Tibial nerve (tissue), 4 donors: ENCODE data around the gene ARID1B. TPM values are rescaled to one million over a fixed set of nuclear protein-coding genes. Genes with fewer than 3 reads are reported as not detected.

ENCODE experiments used
- DNase-seq, 2 donors: peaks; one replicate each; pipeline ENCODE4 v3.0.0-alpha.2; 2019; ENCODE audit warnings: low spot score in 2 of 2
- H3K27ac ChIP-seq, 4 donors: fragments of 200-600 bp; sonication (generic) in 3 of 4; one replicate each; pipeline ENCODE4 v1.5.1; 2017 to 2019; ENCODE audit warnings: mild to moderate bottlenecking in 1 of 4
- H3K27me3 ChIP-seq, 2 donors: fragments of 200-600 bp; sonication (generic) in 1 of 2; one replicate each; pipeline versions ENCODE4 v1.5.1 to v1.6.0; 2017 to 2019
- H3K36me3 ChIP-seq, 3 donors: fragments of 200-600 bp; sonication (generic); one replicate each; pipeline ENCODE4 v1.5.1; 2018 to 2019
- H3K4me1 ChIP-seq, 4 donors: fragments of 200-600 bp; sonication (generic) in 3 of 4; one replicate each; pipeline ENCODE4 v1.5.1; 2017 to 2019
- H3K4me3 ChIP-seq, 4 donors: fragments of 200-600 bp; sonication (generic) in 3 of 4; one replicate each; pipeline ENCODE4 v1.5.1; 2017 to 2019; ENCODE audit warnings: mild to moderate bottlenecking in 1 of 4, moderate library complexity in 1 of 4
- H3K9me3 ChIP-seq, 4 donors: fragments of 200-600 bp; sonication (generic) in 3 of 4; one replicate each; pipeline ENCODE4 v1.5.1; 2017 to 2019
- EP300 ChIP-seq, 2 donors: sonication (generic); formaldehyde crosslinking; IDR thresholded peaks; one replicate each; pipeline ENCODE4 v1.6.1; 2017; ENCODE audit warnings: antibody characterized with exemption in 2 of 2, mild to moderate bottlenecking in 1 of 2
- POLR2A ChIP-seq, 2 donors: fragments of 450-650 bp; IDR thresholded peaks; one replicate each; pipeline ENCODE4 v1.6.1; 2017; ENCODE audit warnings: antibody characterized with exemption in 2 of 2, mild to moderate bottlenecking in 2 of 2, moderate library complexity in 2 of 2
- WGBS, 2 donors: methylation state at CpG; one replicate each; pipeline ENCODE4 v1.1.5; 2018; 5-methylcytosine and 5-hydroxymethylcytosine counted together
- total RNA-seq, 4 donors: library from RNA; depleted of rRNA; stranded (reverse); fragments of >200 nt; gene quantifications; one replicate each; pipeline ENCODE4 v1.1.0, GENCODE V29; 2016
- TF ChIP-seq, protein P1 (sequence below), 5 experiments: fragments of 200-600 bp in 3 of 5; fragments of 450-650 bp in 2 of 5; sonication (generic) in 3 of 5; IDR thresholded peaks; one replicate each; pipeline ENCODE4 v1.5.1; 2016 to 2019; ENCODE audit warnings: antibody characterized with exemption in 5 of 5, mild to moderate bottlenecking in 3 of 5, moderate library complexity in 2 of 5

Gene ARID1B
- total RNA-seq, 4 donors from 2014 or later = 91.5 to 123 (median 110) TPM

- Histone ChIP-seq H3K36me3 (peaks cover 0 to 5% (median 0%) of the 10 kb centered on the region in 3 donors), H3K27me3 (no peaks in the 10 kb centered on the region), H3K27ac (no peak overlapping the region), H3K4me3 (no peak overlapping the region), H3K4me1 (peaks cover 0 to 36% (median 0%) of the 10 kb centered on the region in 4 donors), H3K9me3 (no peaks in the 10 kb centered on the region)
- DNase-seq = no peak
- TF ChIP-seq, protein P1, sequence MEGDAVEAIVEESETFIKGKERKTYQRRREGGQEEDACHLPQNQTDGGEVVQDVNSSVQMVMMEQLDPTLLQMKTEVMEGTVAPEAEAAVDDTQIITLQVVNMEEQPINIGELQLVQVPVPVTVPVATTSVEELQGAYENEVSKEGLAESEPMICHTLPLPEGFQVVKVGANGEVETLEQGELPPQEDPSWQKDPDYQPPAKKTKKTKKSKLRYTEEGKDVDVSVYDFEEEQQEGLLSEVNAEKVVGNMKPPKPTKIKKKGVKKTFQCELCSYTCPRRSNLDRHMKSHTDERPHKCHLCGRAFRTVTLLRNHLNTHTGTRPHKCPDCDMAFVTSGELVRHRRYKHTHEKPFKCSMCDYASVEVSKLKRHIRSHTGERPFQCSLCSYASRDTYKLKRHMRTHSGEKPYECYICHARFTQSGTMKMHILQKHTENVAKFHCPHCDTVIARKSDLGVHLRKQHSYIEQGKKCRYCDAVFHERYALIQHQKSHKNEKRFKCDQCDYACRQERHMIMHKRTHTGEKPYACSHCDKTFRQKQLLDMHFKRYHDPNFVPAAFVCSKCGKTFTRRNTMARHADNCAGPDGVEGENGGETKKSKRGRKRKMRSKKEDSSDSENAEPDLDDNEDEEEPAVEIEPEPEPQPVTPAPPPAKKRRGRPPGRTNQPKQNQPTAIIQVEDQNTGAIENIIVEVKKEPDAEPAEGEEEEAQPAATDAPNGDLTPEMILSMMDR (IDR thresholded peaks at IDR 0.05) = no peak
- no peak for TF ChIP-seq POLR2A (IDR thresholded peaks at IDR 0.05)
- TF ChIP-seq EP300 (IDR thresholded peaks at IDR 0.05) = no peak
- WGBS, 2 donors = 91 to 94% methylated on average over 8 of the region's 8 CpGs
These were observed 122.5 kb downstream of the ARID1B start for GRCh38 chr6:156899532-156900135.

- no peak for DNase-seq
- Histone ChIP-seq H3K36me3 (peaks cover 0 to 5% (median 0%) of the 10 kb centered on the region in 3 donors), H3K9me3 (no peaks in the 10 kb centered on the region), H3K27me3 (no peaks in the 10 kb centered on the region), H3K27ac (no peak overlapping the region), H3K4me1 (peaks cover 0 to 30% (median 0%) of the 10 kb centered on the region in 4 donors), H3K4me3 (no peak overlapping the region)
- TF ChIP-seq POLR2A (IDR thresholded peaks at IDR 0.05) (no peak), EP300 (IDR thresholded peaks at IDR 0.05) (no peak)
- TF ChIP-seq, protein P1 (IDR thresholded peaks at IDR 0.05) = no peak
These were observed 123.1 kb downstream of the ARID1B start for GRCh38 chr6:156900292-156900691.

- Histone ChIP-seq H3K9me3 (no peaks in the 10 kb centered on the region), H3K4me3 (no peak overlapping the region), H3K27ac (no peak overlapping the region), H3K4me1 (peaks cover 0 to 29% (median 0%) of the 10 kb centered on the region in 4 donors), H3K36me3 (peaks cover 0 to 5% (median 0%) of the 10 kb centered on the region in 3 donors), H3K27me3 (no peaks in the 10 kb centered on the region)
- DNase-seq = no peak
- WGBS, 2 donors = 84 to 86% methylated on average over 9 of the region's 9 CpGs
- TF ChIP-seq EP300 (IDR thresholded peaks at IDR 0.05) (no peak), POLR2A (IDR thresholded peaks at IDR 0.05) (no peak)
- TF ChIP-seq, protein P1 (IDR thresholded peaks at IDR 0.05) = no peak
These were observed 124.3 kb downstream of the ARID1B start for GRCh38 chr6:156901309-156902019.

- H3K4me3 ChIP-seq = no peak overlapping the region
- no peak for DNase-seq
- H3K9me3 ChIP-seq = no peaks in the 10 kb centered on the region
- no peaks in the 10 kb centered on the region for H3K27me3 ChIP-seq
- TF ChIP-seq POLR2A (IDR thresholded peaks at IDR 0.05) = no peak
- TF ChIP-seq, protein P1 (IDR thresholded peaks at IDR 0.05) = no peak
- no peak for TF ChIP-seq EP300 (IDR thresholded peaks at IDR 0.05)
- H3K4me1 ChIP-seq = peaks cover 0 to 29% (median 0%) of the 10 kb centered on the region in 4 donors
- peaks cover 0 to 5% (median 0%) of the 10 kb centered on the region in 3 donors for H3K36me3 ChIP-seq
- H3K27ac ChIP-seq = no peak overlapping the region
- 67 to 78% methylated on average over 1 of the region's 1 CpG for WGBS, 2 donors
These were observed 125.6 kb downstream of the ARID1B start for GRCh38 chr6:156902782-156903181.
